ENCODE data around the gene ERN2.
"Not testable (repeated sequence)": the region's sequence is repeated elsewhere in the genome, so short reads cannot be mapped to it uniquely, and the experiment has no call there.

ERN2 gene

DNA sequence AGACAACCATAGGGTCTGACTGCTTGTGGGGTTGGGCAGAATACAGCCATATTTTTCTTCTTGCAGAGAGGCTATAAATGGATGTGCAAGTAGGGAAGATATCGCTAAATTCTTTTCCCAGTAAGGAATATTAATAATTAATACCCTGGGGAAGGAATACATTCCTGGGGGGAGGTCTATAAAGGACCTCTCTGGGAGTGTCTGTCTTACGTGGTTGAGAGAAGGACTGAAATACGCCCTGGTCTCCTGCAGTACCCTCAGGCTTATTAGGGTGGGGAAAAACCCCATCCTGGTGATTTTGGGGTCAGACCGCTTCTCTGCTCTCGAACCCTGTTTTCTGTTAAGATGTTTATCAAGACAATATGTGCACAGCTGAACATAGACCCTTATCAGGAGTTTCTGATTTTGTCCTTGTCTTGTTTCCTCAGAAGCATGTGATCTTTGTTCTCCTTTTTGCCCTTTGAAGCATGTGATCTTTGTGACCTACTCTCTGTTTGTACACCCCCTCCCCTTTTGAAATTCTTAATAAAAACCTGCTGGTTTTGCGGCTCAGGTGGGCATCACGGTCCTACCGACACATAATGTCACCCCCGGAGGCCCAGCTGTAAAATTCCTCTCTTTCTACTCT lies 9.7 kb upstream of the ERN2 start:
- in situ Hi-C loops (cut with MboI; ENCODE audit: low sequenced_read_pairs): not testable (repeated sequence)

DNA sequence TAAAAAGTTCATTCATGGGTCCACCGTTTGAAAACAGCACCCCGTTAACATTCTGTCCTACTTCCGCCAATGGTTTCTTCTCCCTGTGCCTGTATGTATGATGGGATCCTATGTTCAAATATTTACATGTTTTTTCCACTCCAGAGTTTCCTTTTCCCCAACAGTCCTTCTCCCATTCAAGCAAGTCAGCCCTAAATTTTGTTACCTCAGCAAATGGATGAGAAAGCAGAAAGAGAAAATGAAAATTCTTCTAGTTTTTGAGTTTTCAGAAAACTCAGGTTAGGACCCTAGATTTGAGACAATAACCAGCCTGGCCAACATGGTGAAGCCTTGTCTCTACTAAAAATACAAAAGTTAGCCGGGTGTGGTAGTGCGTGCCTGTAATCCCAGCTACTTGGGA lies 3.5 kb upstream of the ERN2 start:
- in situ Hi-C loops (cut with MboI; ENCODE audit: low sequenced_read_pairs): no loop called here

DNA sequence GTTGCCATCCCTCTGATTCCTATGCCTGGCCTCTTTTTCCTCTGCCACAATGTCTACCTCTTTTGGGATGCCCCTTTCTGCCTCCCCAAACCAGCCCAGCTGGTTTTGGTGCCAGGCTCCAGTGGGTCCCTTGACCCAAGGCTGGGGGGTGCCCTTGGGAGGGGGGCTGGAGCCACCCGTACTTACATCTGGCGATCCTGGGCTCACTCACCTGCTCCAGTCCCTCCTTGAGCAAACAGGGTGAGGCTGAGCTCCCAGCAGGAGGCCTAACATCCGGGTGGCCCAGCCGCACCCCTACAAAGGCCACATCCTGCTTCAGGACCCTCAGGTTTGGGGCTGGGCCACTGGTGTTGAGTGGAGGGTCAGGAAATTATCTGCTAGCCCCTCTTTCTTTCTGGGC lies 1.2 kb downstream of the ERN2 start:
- in situ Hi-C loops (cut with MboI; ENCODE audit: low sequenced_read_pairs): no loop called here

DNA sequence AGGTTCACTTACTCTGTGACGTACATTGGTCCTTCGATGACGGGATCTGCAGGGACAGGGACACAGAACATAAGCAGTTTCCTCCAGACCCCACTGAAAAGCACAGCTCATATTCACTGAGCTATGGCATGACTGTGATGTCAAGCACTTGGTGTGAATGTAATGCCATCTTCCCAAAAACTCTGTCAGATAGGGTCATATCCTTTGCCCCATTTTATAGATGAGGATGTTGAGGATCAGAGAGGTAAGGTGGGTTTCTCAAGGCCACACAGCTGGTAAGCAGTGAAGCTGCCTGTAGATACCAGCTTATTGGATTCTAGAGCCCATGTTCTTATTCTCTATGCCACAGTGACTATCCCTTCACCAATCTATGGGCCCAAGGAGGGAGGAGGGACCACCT lies 2.5 kb downstream of the ERN2 start:
- in situ Hi-C loops (cut with MboI; ENCODE audit: low sequenced_read_pairs): no loop called here

DNA sequence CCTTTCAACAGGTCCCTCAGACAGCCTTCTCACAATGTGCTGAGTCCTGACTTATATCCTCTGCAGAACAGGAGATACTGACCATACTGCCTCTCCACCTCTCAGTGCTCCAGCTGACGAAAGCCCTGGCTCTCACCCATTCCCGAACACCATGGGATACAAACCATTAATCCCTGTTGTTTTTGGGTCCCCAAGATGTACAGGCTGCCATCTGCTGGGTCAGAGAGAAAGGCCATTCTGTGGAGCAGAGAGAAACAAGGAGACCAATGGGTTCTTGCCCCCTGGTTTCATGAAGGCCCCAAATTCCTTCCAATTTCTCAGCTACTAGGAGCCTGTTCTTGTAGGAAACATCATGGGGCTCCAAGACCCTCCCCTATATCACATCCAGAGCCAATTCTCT lies 3.0 kb downstream of the ERN2 start:
- in situ Hi-C loops (cut with MboI; ENCODE audit: low sequenced_read_pairs): no loop called here

DNA sequence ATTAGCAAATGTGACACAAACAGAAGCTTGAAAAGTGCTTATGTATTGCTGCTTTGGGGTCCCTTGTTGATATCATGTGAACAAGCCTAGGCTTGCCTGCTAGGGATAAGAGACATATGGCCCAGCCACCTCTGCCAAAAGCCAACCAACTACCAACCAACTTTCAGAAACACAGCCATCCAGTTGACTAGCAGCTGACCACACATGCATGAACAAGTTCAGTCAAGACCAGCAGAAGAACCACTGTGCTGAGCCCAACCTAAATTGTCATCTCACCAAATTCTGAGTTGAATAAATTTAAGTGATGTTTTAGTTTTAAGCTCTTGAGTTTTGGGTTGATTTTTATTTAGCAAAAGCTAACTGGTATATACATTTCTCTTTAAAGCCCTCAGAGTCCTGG lies 3.5 kb downstream of the ERN2 start:
- in situ Hi-C loops (cut with MboI; ENCODE audit: low sequenced_read_pairs): no loop called here

DNA sequence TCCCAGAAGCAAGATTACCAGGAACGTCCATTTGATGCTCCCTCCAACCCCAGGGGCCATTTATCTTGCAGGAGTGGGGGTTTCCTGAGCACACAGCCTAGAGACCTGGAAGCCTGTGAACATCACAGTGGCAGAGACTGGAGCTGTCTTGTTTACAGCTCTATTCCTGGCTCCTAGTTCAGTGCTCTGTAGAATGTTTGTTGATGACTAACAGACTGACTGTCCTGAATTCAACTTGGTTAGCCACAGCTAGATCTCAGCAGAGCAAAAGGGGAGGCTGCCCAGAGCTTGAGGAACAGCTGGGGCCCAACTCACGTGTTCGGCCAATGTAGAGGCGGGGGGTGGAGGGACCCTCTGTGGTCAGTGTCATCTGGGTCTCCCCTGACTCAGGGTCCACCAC lies 6.6 kb downstream of the ERN2 start:
- in situ Hi-C loops (cut with MboI; ENCODE audit: low sequenced_read_pairs): no loop called here

DNA sequence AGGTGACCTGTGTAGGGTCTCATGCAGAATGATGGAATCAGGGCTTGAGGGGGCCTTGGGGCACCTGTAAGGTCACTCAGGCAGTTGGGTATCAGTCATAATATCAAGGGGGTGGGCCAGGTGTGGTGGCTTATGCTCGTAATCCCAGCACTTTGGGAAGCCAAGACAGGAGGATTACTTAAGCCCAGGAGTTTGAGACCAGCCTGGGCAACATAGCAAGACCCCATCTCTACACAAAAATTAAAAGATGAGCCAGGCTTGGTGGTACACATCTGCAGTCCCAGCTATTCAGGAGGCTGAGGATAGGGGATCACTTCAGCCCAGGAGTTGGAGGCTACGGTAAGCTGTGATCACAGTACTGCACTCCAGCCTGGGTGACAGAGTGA lies 7.5 kb downstream of the ERN2 start:
- in situ Hi-C loops (cut with MboI; ENCODE audit: low sequenced_read_pairs): no loop called here

DNA sequence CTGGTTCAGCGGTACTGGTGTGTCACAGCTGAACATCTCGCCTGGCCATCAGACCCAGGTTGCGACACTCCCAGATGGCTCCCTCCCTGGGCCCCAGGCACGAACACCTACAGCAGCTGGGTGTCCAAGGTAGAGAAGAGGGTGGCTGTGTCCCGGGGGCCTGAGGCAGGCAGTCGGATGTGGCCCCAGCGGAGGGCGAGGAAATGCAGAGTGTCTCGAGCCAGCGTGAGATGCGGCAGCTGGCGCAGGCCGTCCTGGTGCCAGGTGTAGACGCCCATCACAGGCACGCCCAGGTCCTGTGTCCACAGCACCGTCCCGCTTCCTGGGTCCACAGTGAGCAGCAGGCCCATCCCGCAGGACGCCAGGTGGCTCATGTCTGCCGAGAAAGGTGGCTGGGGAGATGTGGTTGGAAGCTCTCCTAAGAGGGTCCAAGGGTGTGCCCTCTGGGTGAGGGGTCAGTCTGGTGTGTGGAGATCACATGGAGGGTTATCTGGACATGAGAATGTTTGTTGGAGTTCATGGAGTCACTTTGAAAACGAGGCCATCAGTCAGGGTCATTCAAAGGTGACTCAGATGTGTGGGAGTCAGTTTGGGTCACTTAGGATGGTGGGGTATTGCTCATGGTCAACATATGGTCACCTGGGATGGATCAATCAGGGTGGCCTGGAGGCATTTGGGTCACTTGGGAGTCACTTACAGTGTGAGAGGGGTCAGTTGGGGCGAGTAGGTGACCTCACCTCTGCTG lies 8.1 kb downstream of the ERN2 start:
- in situ Hi-C loops (cut with MboI; ENCODE audit: low sequenced_read_pairs): no loop called here

DNA sequence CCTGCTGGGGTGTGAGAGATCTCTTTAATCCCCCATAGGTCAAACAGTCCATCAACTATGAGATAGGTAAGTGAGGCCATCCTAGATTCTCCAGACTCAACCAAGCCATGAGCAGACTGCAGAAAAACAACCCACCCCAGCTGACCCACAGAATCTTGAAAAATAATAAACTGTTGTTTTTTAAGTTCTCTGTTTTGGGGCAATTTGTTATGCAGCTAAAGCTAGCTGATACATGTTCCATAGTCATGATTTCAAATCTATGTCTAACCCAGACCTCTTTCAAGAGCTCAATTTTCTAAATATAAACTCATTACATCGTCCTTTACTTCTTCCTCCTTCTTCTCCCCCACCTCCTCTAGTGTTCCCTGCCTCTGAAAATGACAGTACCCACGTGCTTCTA lies 10.1 kb downstream of the ERN2 start:
- in situ Hi-C loops (cut with MboI; ENCODE audit: low sequenced_read_pairs): no loop called here

DNA sequence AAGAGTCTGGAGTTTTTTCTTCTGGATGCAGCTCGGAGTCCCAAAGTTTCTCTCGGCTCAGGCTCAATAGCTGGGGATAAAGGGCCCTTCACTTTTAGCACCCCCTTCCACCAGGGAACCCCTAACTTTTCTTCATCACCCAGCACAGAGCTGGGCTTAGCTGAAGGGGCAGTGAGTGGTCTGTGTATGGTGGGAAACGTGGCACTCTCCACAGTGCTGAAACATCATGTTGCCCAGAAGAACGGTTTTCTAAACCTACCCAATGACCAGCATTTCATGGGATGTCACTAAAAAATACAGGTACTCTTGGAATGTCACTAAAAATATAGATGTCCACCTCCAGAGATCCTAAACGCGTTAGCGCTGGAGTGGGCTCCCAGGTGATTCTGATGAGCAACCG lies 12.0 kb downstream of the ERN2 start:
- in situ Hi-C loops (cut with MboI; ENCODE audit: low sequenced_read_pairs): no loop called here

DNA sequence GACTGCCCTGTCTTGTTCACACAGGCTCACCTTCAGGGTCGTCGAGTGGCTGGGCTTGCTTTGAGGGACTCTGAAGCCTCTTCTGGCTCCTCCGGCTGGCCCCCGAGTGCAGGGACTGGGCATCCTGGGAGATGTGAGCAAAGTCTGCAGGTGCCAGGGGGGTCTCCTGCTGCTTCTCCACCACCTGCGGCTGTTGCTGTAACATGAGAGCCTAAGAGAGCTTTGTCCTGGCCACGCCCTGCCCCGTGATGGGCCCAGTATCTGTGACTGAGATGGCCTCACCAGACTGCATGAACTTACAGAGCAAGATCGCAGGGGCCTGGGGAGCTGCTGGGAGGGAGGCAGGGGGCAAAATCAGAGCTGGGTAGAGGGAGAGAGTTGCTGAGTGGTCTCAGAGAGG lies 12.5 kb downstream of the ERN2 start:
- in situ Hi-C loops (cut with MboI; ENCODE audit: low sequenced_read_pairs): no loop called here

DNA sequence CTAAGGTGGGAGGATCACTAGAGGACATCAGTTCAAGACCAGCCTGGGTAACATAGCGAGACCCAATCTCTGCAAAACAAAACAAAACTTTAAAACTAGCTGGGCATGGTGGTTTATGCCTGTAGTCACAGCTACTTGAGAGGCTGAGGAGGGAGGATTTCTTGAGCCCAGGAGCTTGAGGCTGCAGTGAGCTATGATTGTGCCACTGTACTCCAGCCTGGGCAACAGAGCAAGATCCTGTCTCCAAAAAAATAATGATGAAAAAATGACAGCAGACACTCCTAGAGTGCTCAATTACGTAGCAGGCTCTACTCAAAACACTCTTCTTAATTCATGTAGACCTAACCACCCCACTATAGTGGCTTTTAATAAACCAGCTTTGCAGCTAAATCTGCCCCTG lies 12.9 kb downstream of the ERN2 start:
- in situ Hi-C loops (cut with MboI; ENCODE audit: low sequenced_read_pairs): no loop called here

DNA sequence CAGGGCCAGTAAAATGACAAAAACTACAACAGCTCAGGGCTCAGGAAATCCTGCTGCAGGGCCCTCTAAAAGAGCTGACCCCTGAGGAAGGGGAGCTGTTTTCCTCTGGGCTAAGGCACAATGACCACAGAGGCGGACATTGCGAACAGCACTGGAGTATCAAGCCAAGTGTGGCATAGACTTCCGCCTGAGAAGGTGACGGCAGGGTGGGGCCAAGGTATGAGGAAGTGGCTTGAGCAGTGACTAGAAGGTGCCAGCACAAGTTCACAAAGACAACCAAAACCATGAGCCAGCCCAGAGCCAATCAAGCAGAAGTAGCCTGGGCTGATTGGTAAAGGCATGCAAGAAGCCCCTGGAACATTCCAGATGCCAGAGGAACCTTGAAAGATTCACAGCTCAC lies 13.9 kb downstream of the ERN2 start:
- in situ Hi-C loops (cut with MboI; ENCODE audit: low sequenced_read_pairs): no loop called here

DNA sequence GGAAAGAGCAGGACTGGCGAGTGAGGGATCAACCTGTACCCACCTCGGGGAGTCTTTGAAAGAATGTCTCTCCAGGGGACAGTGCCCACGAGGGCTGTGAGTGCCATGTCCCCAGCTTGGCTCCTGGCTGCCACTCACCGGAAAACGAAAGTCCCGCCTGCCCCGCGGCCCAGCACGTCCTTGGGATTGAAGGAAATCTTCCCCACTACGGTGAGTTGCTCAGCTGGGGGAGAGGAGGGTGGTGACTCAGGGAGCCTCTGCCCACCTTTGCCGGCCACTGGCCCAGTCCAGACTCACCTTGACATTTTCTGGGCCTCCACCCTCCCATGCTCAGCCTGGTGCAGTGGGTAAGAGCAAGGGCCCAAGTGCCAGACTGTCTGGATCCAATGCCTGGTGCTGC lies 17.3 kb downstream of the ERN2 start:
- in situ Hi-C loops (cut with MboI; ENCODE audit: low sequenced_read_pairs): no loop called here

DNA sequence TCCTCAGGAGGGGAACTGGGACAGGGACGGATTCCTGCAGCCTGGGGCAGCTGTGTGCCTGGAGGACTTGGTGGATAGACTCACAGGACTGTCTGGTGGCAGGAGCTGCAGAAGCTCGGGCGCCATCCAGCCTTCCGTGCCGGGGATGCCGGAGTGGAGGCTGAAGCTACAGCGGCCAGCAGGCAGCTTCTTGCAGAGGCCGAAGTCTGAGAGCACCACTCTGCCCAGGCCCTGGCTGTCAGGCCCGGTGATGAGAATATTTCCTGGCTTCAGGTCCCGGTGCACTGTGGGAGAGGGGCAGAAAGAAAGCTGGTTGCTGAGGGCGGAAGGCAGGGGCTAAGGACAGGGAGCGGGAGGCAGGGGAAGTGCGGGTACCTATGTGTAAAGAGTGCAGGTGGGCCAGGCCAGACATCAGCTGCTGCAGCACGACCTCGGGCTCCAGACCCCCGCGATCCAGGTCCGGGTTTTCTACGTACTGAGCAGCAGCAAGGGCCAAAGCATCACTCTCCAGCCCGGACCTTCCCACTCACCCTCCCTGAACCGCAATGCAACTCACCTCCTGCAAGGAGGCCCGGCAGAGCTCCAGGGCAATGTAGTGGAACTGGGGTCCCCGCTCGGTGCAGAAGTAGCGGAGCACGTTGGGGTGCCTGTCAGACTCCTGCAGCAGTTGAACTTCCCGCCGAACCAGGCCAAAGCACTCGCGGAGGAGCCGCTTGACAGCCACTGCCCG lies 18.2 kb downstream of the ERN2 start:
- in situ Hi-C loops (cut with MboI; ENCODE audit: low sequenced_read_pairs): no loop called here

DNA sequence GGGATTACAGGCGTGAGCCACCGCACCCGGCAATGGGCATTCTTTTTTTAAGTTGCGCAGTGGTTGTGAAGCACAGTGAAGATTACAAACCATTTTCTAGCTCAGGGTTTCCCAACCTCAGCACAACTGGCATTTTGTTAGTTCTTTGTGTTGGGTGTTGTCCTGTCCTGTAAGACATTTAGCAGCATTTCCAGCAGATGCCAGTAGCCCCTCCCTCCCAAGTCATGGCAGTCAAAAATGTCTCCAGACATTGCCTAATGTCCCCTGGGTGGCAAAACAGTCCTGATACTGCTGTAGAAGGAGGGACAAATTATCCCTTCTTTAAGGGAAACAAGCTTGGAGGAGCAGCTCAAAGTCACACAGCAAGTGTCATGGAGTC lies 18.8 kb downstream of the ERN2 start:
- in situ Hi-C loops (cut with MboI; ENCODE audit: low sequenced_read_pairs): no loop called here

DNA sequence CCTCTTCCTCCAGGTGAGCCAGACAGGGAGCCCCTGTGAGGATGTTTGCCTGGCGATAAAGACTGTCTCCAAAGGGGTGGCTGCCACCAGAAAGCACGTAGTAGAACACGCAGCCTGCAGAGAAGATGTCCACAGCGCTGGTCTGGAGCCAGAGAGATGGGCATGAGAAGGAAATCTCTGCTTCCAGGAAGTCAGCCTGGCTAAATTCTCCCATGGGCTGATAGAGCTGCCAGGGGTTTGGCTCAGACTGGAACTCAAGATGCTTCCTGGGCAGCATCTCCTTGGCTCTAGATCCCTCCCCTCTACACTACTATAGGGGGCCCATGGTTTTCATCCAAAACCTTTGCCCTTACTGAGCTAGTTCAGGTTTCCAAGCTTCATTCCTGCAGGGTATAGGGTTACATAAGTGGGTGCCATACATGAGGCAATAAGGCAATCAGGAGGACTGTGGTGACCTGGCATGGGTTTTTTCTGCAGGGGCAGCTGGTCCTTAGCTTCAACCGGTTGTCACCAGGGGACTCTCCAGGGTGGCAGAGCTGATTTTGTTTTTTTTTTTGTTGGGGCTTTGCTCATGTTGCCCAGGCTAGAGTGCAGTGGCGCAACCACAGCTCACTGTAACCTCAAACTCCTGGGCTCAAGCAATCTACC lies 20.7 kb downstream of the ERN2 start:
- in situ Hi-C loops (cut with MboI; ENCODE audit: low sequenced_read_pairs): no loop called here

DNA sequence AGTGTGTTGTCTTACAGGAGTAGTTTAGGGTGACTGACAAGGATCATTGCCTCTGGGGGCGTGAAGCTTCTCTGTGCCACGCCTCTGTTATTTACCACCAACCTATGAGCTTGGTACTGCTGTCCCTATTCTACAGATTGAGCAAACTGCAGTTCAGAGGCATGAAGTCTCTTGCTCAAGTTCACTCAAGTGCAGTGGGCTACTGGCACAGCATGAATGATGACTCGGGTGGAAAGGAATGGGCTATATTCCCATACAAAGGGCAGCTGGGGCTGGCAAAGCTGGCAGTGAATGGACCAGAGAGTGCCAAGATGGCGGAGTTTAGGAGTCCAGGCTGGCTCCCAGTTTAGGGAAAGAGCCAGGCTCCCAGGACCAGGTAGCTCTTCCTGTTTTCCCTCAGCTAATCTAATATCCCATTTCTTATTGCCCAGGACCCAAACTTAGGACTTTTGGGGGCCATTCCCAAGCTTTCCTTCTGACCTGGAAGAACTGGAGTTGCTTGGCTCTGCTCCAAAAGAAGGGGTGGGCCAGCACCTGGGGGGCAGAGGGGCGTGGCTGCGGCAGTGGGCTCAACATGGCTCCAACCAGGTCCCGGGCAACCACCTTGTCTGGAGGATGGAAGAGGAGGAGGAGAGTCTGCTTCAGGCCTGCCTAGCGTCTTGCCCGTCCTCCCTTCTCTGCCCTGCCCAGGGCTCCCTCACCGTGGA lies 21.4 kb downstream of the ERN2 start:
- in situ Hi-C loops (cut with MboI; ENCODE audit: low sequenced_read_pairs): no loop called here

DNA sequence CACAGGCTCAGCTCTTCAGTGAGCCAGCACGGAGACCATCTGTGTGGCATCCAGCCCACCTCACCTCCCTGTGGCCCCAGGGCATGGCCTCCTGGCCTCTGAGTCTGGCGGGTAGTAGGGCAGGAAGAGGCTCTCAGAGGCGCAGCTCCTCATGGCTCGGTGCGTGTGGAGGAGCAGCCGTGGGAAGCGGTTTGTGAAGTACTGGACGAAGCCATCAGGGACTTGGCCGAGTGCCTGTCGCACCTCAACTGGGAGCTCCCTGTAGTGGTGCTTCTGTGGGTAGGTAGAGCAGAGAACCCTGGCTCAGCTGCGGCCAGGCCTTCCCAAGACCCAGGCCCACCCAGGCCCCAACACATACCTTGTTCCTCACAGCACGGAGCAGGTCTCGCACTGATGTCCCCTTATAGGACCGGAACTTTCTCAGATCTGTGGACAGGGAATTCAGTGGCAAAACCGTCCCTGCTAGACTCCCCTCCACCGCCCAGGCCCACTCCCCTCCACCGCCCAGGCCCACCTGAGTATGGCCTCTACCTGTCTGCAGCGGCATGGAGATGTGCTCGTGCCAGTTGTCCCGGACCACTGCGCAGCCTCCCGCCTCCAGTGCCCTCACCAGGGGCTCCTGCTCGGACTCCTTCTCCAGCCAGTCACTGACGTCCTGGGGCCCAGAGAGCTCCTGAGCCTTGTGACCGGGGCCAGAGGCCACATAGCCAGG lies 22.1 kb downstream of the ERN2 start:
- in situ Hi-C loops (cut with MboI; ENCODE audit: low sequenced_read_pairs): no loop called here

All from hTERT RPE-1 (cell line).